ENCODE measurements around the gene BPIFB2.
"Not testable (repeated sequence)": the region's sequence is repeated elsewhere in the genome, so short reads cannot be mapped to it uniquely, and the experiment has no call there.

The BPIFB2 gene

GRCh38 chr20:32970115-32970972 lies 37.2 kb upstream of the BPIFB2 start:
- no peak for DNase-seq (ENCODE audit: low read depth in 2 of 2, low spot score in 1 of 2)

- no peak for DNase-seq (ENCODE audit: low read depth in 2 of 2, low spot score in 1 of 2)
Measured at GRCh38 chr20:32970973-32971300, 36.6 kb upstream of the BPIFB2 start.

GRCh38 chr20:32971703-32972161 lies 35.8 kb upstream of the BPIFB2 start:
- DNase-seq (ENCODE audit: low read depth in 2 of 2, low spot score in 1 of 2), result no peak

GRCh38 chr20:32972181-32973076 lies 35.1 kb upstream of the BPIFB2 start:
- DNase-seq (ENCODE audit: low read depth in 2 of 2, low spot score in 1 of 2), result peak; percentile 40 to 69

- DNase-seq (ENCODE audit: low read depth in 2 of 2, low spot score in 1 of 2), result no peak
Measured at GRCh38 chr20:32973077-32973717, 34.3 kb upstream of the BPIFB2 start.

- not testable (repeated sequence) for DNase-seq (ENCODE audit: low read depth in 2 of 2, low spot score in 1 of 2)
Measured at GRCh38 chr20:32974204-32975064, 33.1 kb upstream of the BPIFB2 start.

- not testable (repeated sequence) for DNase-seq (ENCODE audit: low read depth in 2 of 2, low spot score in 1 of 2)
Measured at GRCh38 chr20:32975121-32975520, 32.4 kb upstream of the BPIFB2 start.

GRCh38 chr20:32975698-32976674 lies 31.5 kb upstream of the BPIFB2 start:
- DNase-seq (ENCODE audit: low read depth in 2 of 2, low spot score in 1 of 2), result no peak

- DNase-seq (ENCODE audit: low read depth in 2 of 2, low spot score in 1 of 2), result no peak
Measured at GRCh38 chr20:32976746-32977145, 30.8 kb upstream of the BPIFB2 start.

- no peak for DNase-seq (ENCODE audit: low read depth in 2 of 2, low spot score in 1 of 2)
Measured at GRCh38 chr20:32977281-32978008, 30.1 kb upstream of the BPIFB2 start.

- no peak for DNase-seq (ENCODE audit: low read depth in 2 of 2, low spot score in 1 of 2)
Measured at GRCh38 chr20:32978009-32978335, 29.5 kb upstream of the BPIFB2 start.

GRCh38 chr20:32979201-32979998 lies 28.1 kb upstream of the BPIFB2 start:
- DNase-seq (ENCODE audit: low read depth in 2 of 2, low spot score in 1 of 2), result no peak

- no peak for DNase-seq (ENCODE audit: low read depth in 2 of 2, low spot score in 1 of 2)
Measured at GRCh38 chr20:32980131-32980941, 27.2 kb upstream of the BPIFB2 start.

GRCh38 chr20:32980990-32981389 lies 26.5 kb upstream of the BPIFB2 start:
- DNase-seq (ENCODE audit: low read depth in 2 of 2, low spot score in 1 of 2), result no peak

GRCh38 chr20:32982617-32983458 lies 24.7 kb upstream of the BPIFB2 start:
- no peak for DNase-seq (ENCODE audit: low read depth in 2 of 2, low spot score in 1 of 2)

- DNase-seq (ENCODE audit: low read depth in 2 of 2, low spot score in 1 of 2), result no peak
Measured at GRCh38 chr20:32983459-32984112, 23.9 kb upstream of the BPIFB2 start.

Data from stimulated activated CD8-positive, alpha-beta memory T cell treated with anti-CD3 and anti-CD28 coated beads, Interleukin-4, amount 100 ng/mL, for 1 hour (primary cell).